Thoracic aorta (tissue), 2 donors: ENCODE data around the gene CAMSAP1. TPM values are rescaled to one million over a fixed set of nuclear protein-coding genes. Genes with fewer than 3 reads are reported as not detected.

Experiments
- ATAC-seq: fragments of 150-250 bp; one replicate; pipeline ENCODE4 v1.8.0; 2017; ENCODE audit warnings: low read depth; ENCODE audit not compliant: insufficient number of reproducible peaks, low FRiP score
- DNase-seq: peaks from one replicate; pipeline ENCODE4 v3.0.0-alpha.2; 2020; ENCODE audit warnings: low spot score
- H3K27ac ChIP-seq, 2 donors: fragments of 200-600 bp; sonication (generic); 1 replicate in 1 of 2; 2 replicates in 1 of 2; pipeline ENCODE4 v1.5.1; 2016; ENCODE audit warnings: mild to moderate bottlenecking in 2 of 2, moderate library complexity in 2 of 2
- H3K27me3 ChIP-seq: fragments of 200-600 bp; sonication (generic); replicated peaks from 2 replicates; pipeline ENCODE4 v1.6.0; 2016; ENCODE audit warnings: mild to moderate bottlenecking; ENCODE audit not compliant: insufficient read depth
- H3K36me3 ChIP-seq: fragments of 200-600 bp; sonication (generic); one replicate; pipeline ENCODE4 v1.5.1; 2016
- H3K4me1 ChIP-seq, 2 donors: fragments of 200-600 bp; sonication (generic); 1 replicate in 1 of 2; 2 replicates in 1 of 2; pipeline versions ENCODE4 v1.5.1 to v1.6.0; 2016; ENCODE audit warnings: low read depth in 2 of 2, mild to moderate bottlenecking in 1 of 2; ENCODE audit not compliant: control insufficient read depth in 1 of 2
- H3K4me3 ChIP-seq: fragments of 200-600 bp; sonication (generic); 2 replicates; pipeline ENCODE4 v1.5.1; 2016; ENCODE audit warnings: mild to moderate bottlenecking
- H3K9me3 ChIP-seq: fragments of 200-600 bp; sonication (generic); 2 replicates; pipeline ENCODE4 v1.5.1; 2016
- CTCF ChIP-seq: fragments of 200-600 bp; sonication (generic); IDR thresholded peaks from one replicate; pipeline ENCODE4 v1.5.1; 2019; ENCODE audit warnings: antibody characterized with exemption
- total RNA-seq, 2 donors: library from RNA; depleted of rRNA; stranded (reverse); fragments of >200 nt; gene quantifications; one replicate each; pipeline versions ENCODE4 v1.1.0 to v1.2.3, GENCODE V29; 2016

CAMSAP1 gene
- total RNA-seq, 2 donors from 2014 or later = 19.1 to 20.2 TPM

- no peak for ATAC-seq
- Histone ChIP-seq H3K27ac (no peak overlapping the region), H3K27me3 (no peaks in the 10 kb centered on the region), H3K4me1 (no peaks in the 10 kb centered on the region), H3K4me3 (no peak overlapping the region), H3K36me3 (peaks cover 2% of the 10 kb centered on the region), H3K9me3 (no peaks in the 10 kb centered on the region)
- TF ChIP-seq CTCF = no peak
- no peak for DNase-seq
These were observed 18.3 kb upstream of the CAMSAP1 start for GRCh38 chr9:135925496-135926133.

- DNase-seq (no peak), ATAC-seq (no peak)
- Histone ChIP-seq H3K27ac (no peak overlapping the region), H3K4me3 (no peak overlapping the region), H3K36me3 (no peaks in the 10 kb centered on the region), H3K4me1 (no peaks in the 10 kb centered on the region), H3K27me3 (no peaks in the 10 kb centered on the region), H3K9me3 (no peaks in the 10 kb centered on the region)
- no peak for TF ChIP-seq CTCF
These were observed 17.4 kb upstream of the CAMSAP1 start for GRCh38 chr9:135924628-135925338.

GRCh38 chr9:135923508-135923907 is 16.2 kb upstream of the CAMSAP1 start:
- Histone ChIP-seq H3K4me1 (no peaks in the 10 kb centered on the region), H3K27ac (no peak overlapping the region), H3K27me3 (no peaks in the 10 kb centered on the region), H3K9me3 (peaks cover 6% of the 10 kb centered on the region), H3K4me3 (no peak overlapping the region), H3K36me3 (no peaks in the 10 kb centered on the region)
- DNase-seq (no peak), ATAC-seq (no peak)
- no peak for TF ChIP-seq CTCF

- ATAC-seq (no peak), DNase-seq (no peak)
- H3K9me3 ChIP-seq = peaks cover 20% of the 10 kb centered on the region
- no peak overlapping the region for H3K4me3 ChIP-seq
- no peaks in the 10 kb centered on the region for H3K27me3 ChIP-seq
- no peaks in the 10 kb centered on the region for H3K36me3 ChIP-seq
- H3K27ac ChIP-seq = no peak overlapping the region
- no peak for TF ChIP-seq CTCF
- no peaks in the 10 kb centered on the region for H3K4me1 ChIP-seq
These were observed 14.5 kb upstream of the CAMSAP1 start for GRCh38 chr9:135921749-135922310.

- H3K4me3 ChIP-seq = no peak overlapping the region
- H3K27me3 ChIP-seq = no peaks in the 10 kb centered on the region
- H3K4me1 ChIP-seq = no peaks in the 10 kb centered on the region
- DNase-seq = no peak
- peaks cover 28% of the 10 kb centered on the region for H3K9me3 ChIP-seq
- H3K27ac ChIP-seq = no peak overlapping the region
- ATAC-seq = no peak
- TF ChIP-seq CTCF = no peak
- no peaks in the 10 kb centered on the region for H3K36me3 ChIP-seq
These were observed 13.7 kb upstream of the CAMSAP1 start for GRCh38 chr9:135920973-135921585.
